NB4 (cell line): ENCODE results near the gene DPYSL5.

Experiments used
- MAX ChIP-seq: IDR thresholded peaks from 2 replicates; pipeline ENCODE4 v1.6.1; 2011; ENCODE audit warnings: low read depth, low read length
- MYC ChIP-seq: IDR thresholded peaks from 2 replicates; pipeline ENCODE4 v1.6.1; 2011; ENCODE audit warnings: low read depth, low read length
- POLR2A ChIP-seq: IDR thresholded peaks from 2 replicates; pipeline ENCODE4 v1.6.1; 2011; ENCODE audit warnings: mild to moderate bottlenecking; ENCODE audit not compliant: insufficient read length; ENCODE audit errors: extremely low read depth
- TF ChIP-seq, protein P1 (sequence below): IDR thresholded peaks from one replicate; pipeline ENCODE4 v1.5.1; 2012; ENCODE audit warnings: low read depth, low read length

DNA sequence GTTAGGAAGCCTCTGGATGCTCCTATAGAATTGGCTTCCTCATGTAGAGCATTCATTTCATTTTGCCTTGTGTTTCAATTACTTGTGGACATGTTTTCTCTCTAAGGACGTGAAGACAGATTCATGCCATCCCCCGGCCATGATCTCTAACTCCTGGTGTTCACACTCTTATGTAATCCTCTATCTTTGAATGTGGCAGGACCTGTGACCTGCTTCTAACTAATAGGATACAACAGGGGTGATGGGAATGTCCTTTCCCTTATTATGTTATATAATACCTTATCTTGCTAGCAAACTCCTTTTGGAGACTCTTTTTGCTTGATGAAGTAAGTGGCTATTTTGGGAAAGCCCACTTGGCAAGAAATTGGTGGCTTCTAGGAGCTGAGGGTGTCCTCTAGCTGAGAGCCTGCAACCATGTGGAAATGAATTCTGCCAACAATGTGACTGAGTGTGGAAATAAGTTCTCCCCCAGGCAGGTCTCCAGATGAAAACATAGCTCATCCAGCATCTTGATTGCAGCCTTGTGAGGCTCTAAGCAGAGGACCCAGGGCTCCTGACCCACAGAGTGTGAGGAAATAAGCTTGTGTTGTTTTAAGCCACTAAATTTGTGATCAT, 13.8 kb downstream of the DPYSL5 start:
- TF ChIP-seq, protein P1, sequence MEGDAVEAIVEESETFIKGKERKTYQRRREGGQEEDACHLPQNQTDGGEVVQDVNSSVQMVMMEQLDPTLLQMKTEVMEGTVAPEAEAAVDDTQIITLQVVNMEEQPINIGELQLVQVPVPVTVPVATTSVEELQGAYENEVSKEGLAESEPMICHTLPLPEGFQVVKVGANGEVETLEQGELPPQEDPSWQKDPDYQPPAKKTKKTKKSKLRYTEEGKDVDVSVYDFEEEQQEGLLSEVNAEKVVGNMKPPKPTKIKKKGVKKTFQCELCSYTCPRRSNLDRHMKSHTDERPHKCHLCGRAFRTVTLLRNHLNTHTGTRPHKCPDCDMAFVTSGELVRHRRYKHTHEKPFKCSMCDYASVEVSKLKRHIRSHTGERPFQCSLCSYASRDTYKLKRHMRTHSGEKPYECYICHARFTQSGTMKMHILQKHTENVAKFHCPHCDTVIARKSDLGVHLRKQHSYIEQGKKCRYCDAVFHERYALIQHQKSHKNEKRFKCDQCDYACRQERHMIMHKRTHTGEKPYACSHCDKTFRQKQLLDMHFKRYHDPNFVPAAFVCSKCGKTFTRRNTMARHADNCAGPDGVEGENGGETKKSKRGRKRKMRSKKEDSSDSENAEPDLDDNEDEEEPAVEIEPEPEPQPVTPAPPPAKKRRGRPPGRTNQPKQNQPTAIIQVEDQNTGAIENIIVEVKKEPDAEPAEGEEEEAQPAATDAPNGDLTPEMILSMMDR: no peak
- TF ChIP-seq POLR2A (no peak), MAX (no peak), MYC (no peak)
